GM12874 (cell line): ENCODE measurements around the gene EIF2AK2.

ENCODE experiments used
- TF ChIP-seq, protein P1 (sequence below): IDR thresholded peaks from 2 replicates; pipeline ENCODE4 v1.5.1; 2011; ENCODE audit warnings: low read depth, mild to moderate bottlenecking, control low read depth, low read length, moderate library complexity; ENCODE audit not compliant: insufficient read depth

Gene EIF2AK2

DNA sequence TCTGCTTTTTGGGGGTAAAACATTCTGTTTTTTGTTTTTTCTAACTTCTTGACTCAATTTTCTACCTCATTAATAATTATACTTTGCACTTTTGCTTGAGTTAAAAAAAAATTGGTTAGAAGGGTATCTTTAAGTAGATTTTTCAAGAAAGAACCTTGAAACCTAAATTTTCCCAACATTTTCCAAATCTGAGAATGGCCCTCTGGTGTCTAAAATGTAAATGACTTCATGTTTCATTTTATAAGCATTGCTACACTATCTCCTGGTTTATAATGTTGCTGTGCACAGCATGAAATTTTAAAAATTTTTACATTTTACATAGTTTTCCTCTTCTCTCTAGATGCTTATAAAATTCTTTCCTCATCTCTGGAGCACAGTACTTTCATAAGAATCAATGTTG is 14.2 kb downstream of the EIF2AK2 start:
- TF ChIP-seq, protein P1, sequence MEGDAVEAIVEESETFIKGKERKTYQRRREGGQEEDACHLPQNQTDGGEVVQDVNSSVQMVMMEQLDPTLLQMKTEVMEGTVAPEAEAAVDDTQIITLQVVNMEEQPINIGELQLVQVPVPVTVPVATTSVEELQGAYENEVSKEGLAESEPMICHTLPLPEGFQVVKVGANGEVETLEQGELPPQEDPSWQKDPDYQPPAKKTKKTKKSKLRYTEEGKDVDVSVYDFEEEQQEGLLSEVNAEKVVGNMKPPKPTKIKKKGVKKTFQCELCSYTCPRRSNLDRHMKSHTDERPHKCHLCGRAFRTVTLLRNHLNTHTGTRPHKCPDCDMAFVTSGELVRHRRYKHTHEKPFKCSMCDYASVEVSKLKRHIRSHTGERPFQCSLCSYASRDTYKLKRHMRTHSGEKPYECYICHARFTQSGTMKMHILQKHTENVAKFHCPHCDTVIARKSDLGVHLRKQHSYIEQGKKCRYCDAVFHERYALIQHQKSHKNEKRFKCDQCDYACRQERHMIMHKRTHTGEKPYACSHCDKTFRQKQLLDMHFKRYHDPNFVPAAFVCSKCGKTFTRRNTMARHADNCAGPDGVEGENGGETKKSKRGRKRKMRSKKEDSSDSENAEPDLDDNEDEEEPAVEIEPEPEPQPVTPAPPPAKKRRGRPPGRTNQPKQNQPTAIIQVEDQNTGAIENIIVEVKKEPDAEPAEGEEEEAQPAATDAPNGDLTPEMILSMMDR = no peak

DNA sequence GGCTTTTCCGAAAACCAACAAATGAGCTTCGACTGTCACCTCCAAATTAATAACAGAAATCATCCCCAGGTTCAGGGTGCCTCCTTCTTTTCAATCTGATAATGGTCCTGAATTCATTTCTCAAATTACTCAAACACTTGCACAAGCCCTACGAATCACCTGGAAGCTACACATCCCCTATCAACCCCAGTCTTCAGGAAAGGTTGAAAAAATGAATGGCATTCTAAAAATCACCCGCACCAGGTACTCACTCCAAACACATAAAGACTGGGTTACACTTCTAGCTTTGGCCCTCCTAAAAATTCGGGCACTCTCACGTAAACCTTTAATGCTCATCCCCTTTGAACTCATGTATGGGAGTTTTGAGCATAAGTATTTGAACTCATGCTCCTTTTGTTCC is 23.9 kb downstream of the EIF2AK2 start:
- TF ChIP-seq, protein P1 = no peak

DNA sequence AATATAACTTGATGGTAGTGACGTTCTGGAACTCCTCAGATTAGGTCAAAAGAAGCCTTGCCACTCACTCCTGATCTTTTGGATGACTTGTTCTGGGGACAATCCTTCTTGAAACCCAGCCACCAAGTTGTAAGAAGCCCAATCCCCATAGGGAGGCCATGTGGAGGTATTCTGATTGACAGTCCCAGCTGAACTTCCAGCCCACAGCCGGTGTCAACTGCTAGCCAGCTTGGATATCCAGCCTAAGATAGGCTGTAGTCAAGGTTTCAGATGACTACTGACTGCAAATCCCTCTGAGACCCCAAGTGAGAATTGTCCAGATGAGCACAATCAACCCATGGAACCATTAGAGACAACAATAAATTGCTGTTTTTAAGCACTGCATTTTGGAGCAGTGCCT is 31.4 kb downstream of the EIF2AK2 start:
- TF ChIP-seq, protein P1 = no peak

DNA sequence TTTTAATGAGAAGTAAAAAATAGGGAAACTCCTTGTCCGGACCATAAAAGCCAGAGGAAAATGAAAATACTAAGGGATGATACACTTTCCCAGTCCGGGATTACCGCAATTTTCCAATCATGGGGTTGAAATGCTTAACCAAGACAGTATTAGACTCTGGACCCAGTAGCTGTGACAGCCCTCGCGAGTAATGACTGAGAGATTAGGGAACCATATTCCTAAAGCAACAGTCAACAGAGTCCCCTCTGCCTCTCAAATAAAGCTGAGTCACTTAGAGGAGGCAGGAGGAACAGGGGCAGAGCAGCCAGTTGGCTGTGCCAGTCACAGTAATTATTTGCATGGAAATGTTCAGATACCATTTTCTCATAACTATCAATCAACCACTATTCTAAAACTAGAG is 37.6 kb downstream of the EIF2AK2 start:
- TF ChIP-seq, protein P1 = no peak

DNA sequence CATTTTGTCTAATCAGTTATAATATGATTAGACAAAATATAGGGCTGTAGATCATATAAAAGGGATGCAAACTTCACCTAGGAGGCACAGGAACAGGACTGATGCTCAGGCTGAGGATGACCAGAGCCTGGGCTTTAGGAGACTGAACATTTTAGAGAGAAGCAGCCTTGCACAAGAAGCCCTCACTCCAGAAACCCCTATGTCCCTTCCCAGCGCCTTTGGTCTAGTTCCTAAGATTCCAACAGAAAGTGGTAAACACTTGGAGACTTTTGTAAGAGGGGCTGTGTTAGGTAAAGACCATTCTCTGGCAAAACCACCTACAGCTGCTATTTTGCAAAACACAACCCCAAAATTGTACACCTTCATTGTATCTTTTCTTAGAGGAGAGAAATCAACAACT is 39.2 kb downstream of the EIF2AK2 start:
- TF ChIP-seq, protein P1 = no peak

DNA sequence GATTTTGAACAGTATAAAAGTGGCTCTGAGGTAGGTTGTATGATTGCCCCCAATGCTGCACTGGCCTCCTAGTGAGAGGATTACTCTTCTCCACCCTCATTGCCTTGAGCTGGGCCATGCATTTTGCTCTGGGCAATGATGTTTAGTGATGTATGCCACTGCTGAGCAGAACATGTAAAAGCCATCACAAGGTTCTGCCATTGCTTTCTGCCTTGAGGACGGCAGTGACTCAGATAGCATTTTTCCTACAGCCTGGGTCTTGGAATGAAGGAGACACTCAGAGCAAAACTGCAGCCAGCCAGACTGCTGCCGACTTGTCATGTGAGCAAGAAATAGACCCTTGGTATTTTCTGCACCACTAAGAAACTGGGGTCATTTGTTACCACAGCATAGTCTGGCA is 44.8 kb downstream of the EIF2AK2 start:
- TF ChIP-seq, protein P1 = no peak

DNA sequence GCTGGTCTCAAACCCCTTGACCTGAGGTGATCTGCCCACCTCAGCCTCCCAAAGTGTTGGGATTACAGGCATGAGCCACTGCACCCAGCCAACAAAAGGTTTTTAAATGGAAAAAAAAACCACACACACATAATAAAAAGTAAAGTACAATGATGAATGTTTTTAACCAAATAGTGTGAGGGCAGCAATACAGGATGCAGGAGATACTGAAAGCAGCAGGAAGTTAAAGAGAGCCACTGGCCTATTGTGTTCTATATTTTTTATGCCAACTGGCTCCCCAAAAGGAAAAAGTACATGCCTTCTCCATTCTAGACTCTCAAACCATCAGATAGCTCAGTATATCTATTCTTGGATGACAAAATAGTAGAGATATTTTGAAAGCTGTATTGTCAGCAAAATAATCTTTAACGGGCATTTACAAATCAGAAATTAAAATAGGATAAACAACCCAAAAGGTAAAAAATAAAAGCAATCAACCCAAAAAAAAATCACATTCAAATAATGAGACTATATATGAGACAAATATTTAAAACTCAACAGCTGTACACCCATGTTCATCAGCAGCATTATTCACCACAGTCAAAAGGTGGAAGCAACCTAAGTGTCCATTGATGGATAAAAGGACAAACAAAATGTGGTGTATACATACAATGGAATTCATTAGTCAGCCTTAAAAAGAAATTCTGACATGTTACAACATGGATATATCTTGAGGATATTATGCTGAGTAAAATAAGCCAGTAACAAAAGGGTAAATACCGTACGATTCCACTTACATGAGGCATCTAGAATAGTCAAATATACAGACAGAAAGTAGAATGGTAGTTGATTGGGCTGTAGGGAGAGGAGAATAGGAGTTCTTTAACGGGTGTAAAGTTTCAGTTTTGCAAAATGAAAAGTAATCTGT is 46.2 kb downstream of the EIF2AK2 start:
- TF ChIP-seq, protein P1 = no peak
